ENCODE results near the gene ZBED6.
"Not testable (repeated sequence)": the region's sequence is repeated elsewhere in the genome, so short reads cannot be mapped to it uniquely, and the experiment has no call there.

Gene ZBED6

GRCh38 chr1:203778146-203778545 lies 17.3 kb upstream of the ZBED6 start:
- DNase-seq = no peak

- no peak for DNase-seq
Measured at GRCh38 chr1:203778789-203779188, 16.6 kb upstream of the ZBED6 start.

- no peak for DNase-seq
Measured at GRCh38 chr1:203781962-203782361, 13.5 kb upstream of the ZBED6 start.

GRCh38 chr1:203789966-203790365 lies 5.5 kb upstream of the ZBED6 start:
- DNase-seq = no peak

GRCh38 chr1:203791498-203791897 lies 3.9 kb upstream of the ZBED6 start:
- DNase-seq = no peak

GRCh38 chr1:203792486-203792885 lies 2.9 kb upstream of the ZBED6 start:
- DNase-seq = no peak

GRCh38 chr1:203793561-203793960 lies 1.9 kb upstream of the ZBED6 start:
- not testable (repeated sequence) for DNase-seq

- no peak for DNase-seq
Measured at GRCh38 chr1:203794764-203795440, 521 bp upstream of the ZBED6 start.

- peak in 7 of 56 donors; percentile 33 to 55 (median 48) for DNase-seq
Measured at GRCh38 chr1:203796236-203796605, 798 bp downstream of the ZBED6 start.

- no peak for DNase-seq
Measured at GRCh38 chr1:203797216-203797615, 1.8 kb downstream of the ZBED6 start.

- DNase-seq = no peak
Measured at GRCh38 chr1:203797948-203798655, 2.7 kb downstream of the ZBED6 start.

GRCh38 chr1:203799157-203799556 lies 3.7 kb downstream of the ZBED6 start:
- no peak for DNase-seq

- DNase-seq = no peak
Measured at GRCh38 chr1:203799971-203800370, 4.5 kb downstream of the ZBED6 start.

- no peak for DNase-seq
Measured at GRCh38 chr1:203805689-203806088, 10.3 kb downstream of the ZBED6 start.

- no peak for DNase-seq
Measured at GRCh38 chr1:203807196-203807595, 11.8 kb downstream of the ZBED6 start.

GRCh38 chr1:203813581-203814341 lies 18.3 kb downstream of the ZBED6 start:
- DNase-seq = no peak

GRCh38 chr1:203818399-203818798 lies 23.0 kb downstream of the ZBED6 start:
- DNase-seq = no peak

- DNase-seq = no peak
Measured at GRCh38 chr1:203823306-203823705, 27.9 kb downstream of the ZBED6 start.

GRCh38 chr1:203826175-203826574 lies 30.8 kb downstream of the ZBED6 start:
- DNase-seq = no peak

- no peak for DNase-seq
Measured at GRCh38 chr1:203828002-203828401, 32.6 kb downstream of the ZBED6 start.

- DNase-seq = no peak
Measured at GRCh38 chr1:203828503-203828902, 33.1 kb downstream of the ZBED6 start.

- DNase-seq = not testable (repeated sequence)
Measured at GRCh38 chr1:203829247-203829646, 33.8 kb downstream of the ZBED6 start.

Data from nucleus accumbens (tissue), 56 donors.